Neural progenitor cell (in vitro differentiated cells): Measurements from ENCODE around the gene KIR3DL3.
"Not testable (repeated sequence)": the region's sequence is repeated elsewhere in the genome, so short reads cannot be mapped to it uniquely, and the experiment has no call there.

ENCODE experiments used
- CTCF ChIP-seq: fragments of 200-600 bp; sonication (generic); IDR thresholded peaks from 2 replicates; pipeline ENCODE4 v1.5.1; 2017; ENCODE audit warnings: antibody characterized with exemption, mild to moderate bottlenecking
- EZH2 ChIP-seq: fragments of 200-600 bp; sonication (generic); IDR thresholded peaks from 2 replicates; pipeline ENCODE4 v1.6.1; 2017; ENCODE audit warnings: antibody characterized with exemption, mild to moderate bottlenecking, moderate library complexity
- EZH2phosphoT487 ChIP-seq: fragments of 200-600 bp; sonication (generic); IDR thresholded peaks from 2 replicates; pipeline ENCODE4 v1.6.1; 2017; ENCODE audit warnings: antibody characterized with exemption

- not testable (repeated sequence) for TF ChIP-seq CTCF, EZH2phosphoT487, EZH2
Measured at GRCh38 chr19:54747614-54748322, 23.5 kb downstream of the KIR3DL3 start.
